Adipocyte (in vitro differentiated cells): Measurements from ENCODE around the gene CDKN2AIP.

ENCODE experiments used
- DNase-seq: peaks from one replicate; pipeline ENCODE4 v3.0.0-alpha.2; 2015; ENCODE audit warnings: low read depth
- H3K27me3 ChIP-seq: replicated peaks from 2 replicates; pipeline ENCODE4 v1.7.0; 2013; ENCODE audit warnings: mild to moderate bottlenecking, low read length, moderate library complexity; ENCODE audit not compliant: control insufficient read depth, insufficient read depth
- H3K36me3 ChIP-seq: 2 replicates; pipeline ENCODE4 v1.7.0; 2013; ENCODE audit warnings: low read length, mild to moderate bottlenecking, moderate library complexity; ENCODE audit not compliant: control insufficient read depth, insufficient read depth, severe bottlenecking
- H3K4me1 ChIP-seq: 2 replicates; pipeline ENCODE4 v1.7.0; 2013; ENCODE audit warnings: mild to moderate bottlenecking, low read length, moderate library complexity; ENCODE audit not compliant: control insufficient read depth, insufficient read depth
- H3K4me3 ChIP-seq: 2 replicates; pipeline ENCODE4 v1.7.0; 2013; ENCODE audit warnings: mild to moderate bottlenecking, low read length, moderate library complexity
- H3K9ac ChIP-seq: 2 replicates; pipeline ENCODE4 v1.7.0; 2013; ENCODE audit warnings: mild to moderate bottlenecking, low read length, moderate library complexity
- H3K9me3 ChIP-seq: 2 replicates; pipeline ENCODE4 v1.7.0; 2013; ENCODE audit warnings: mild to moderate bottlenecking, low read length, moderate library complexity; ENCODE audit not compliant: control insufficient read depth

Gene CDKN2AIP

GRCh38 chr4:183403486-183403885 is 41.0 kb upstream of the CDKN2AIP start:
- no peaks in the 10 kb centered on the region for H3K9me3 ChIP-seq
- no peak overlapping the region for H3K4me3 ChIP-seq
- H3K4me1 ChIP-seq: peaks cover under 1% of the 10 kb centered on the region
- no peak overlapping the region for H3K9ac ChIP-seq
- no peak for DNase-seq
- H3K36me3 ChIP-seq: no peaks in the 10 kb centered on the region
- H3K27me3 ChIP-seq: peaks cover 4% of the 10 kb centered on the region

- H3K4me3 ChIP-seq: no peak overlapping the region
- no peak for DNase-seq
- H3K9me3 ChIP-seq: no peaks in the 10 kb centered on the region
- no peaks in the 10 kb centered on the region for H3K36me3 ChIP-seq
- peaks cover 4% of the 10 kb centered on the region for H3K27me3 ChIP-seq
- no peaks in the 10 kb centered on the region for H3K4me1 ChIP-seq
- H3K9ac ChIP-seq: no peak overlapping the region
Measured at GRCh38 chr4:183403961-183404360, 40.5 kb upstream of the CDKN2AIP start.

DNA sequence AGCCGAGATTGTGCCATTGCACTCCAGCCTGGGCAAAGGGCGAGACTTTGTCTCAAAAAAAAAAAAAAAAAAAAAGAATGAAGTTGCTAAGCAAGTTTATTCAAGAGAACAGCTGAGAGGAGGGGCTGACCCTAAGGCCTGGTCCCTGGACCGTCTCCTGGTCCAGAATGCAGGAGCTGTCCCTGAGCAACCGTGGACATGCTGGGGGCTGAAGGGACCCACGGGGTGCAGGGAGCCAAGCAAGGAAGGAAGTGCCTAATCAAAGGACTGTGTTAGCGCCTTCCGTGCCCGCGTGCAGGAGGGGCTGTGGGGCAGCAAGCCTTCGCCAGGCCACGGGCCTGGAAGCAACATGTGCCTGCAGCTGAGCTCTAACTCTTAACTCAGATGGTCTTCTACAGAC is 39.1 kb upstream of the CDKN2AIP start:
- DNase-seq: no peak
- Histone ChIP-seq H3K4me3 (no peak overlapping the region), H3K9ac (no peak overlapping the region), H3K4me1 (no peaks in the 10 kb centered on the region), H3K27me3 (peaks cover 4% of the 10 kb centered on the region), H3K36me3 (no peaks in the 10 kb centered on the region), H3K9me3 (no peaks in the 10 kb centered on the region)

DNA sequence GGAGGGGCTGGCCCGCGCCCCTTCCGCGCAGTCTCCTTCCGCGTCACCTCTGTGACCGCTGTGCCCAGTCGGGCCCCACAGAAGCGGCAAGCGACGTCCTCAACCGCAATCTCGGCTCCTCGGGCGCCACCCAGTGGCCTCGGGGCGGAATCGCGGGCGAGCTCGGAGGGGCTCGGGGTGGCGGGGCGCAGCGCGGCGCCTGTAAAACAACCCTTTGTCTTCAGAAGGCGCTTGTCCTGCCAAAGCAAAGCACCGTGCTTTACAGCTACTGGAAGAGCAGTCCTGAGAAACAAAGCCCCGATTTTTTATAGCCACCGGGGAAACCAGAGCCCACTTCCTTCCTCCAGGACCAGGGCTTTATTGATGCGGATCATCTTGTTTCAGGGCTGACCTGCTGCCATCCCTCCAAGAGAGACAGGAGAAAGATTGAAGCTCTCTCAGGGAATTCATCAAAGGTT is 37.3 kb upstream of the CDKN2AIP start:
- Histone ChIP-seq H3K36me3 (no peaks in the 10 kb centered on the region), H3K9me3 (no peaks in the 10 kb centered on the region), H3K9ac (peak overlapping the region; percentile 62), H3K27me3 (peaks cover 4% of the 10 kb centered on the region), H3K4me1 (no peaks in the 10 kb centered on the region), H3K4me3 (peak overlapping the region; percentile 83)
- DNase-seq: peak; percentile 92

DNA sequence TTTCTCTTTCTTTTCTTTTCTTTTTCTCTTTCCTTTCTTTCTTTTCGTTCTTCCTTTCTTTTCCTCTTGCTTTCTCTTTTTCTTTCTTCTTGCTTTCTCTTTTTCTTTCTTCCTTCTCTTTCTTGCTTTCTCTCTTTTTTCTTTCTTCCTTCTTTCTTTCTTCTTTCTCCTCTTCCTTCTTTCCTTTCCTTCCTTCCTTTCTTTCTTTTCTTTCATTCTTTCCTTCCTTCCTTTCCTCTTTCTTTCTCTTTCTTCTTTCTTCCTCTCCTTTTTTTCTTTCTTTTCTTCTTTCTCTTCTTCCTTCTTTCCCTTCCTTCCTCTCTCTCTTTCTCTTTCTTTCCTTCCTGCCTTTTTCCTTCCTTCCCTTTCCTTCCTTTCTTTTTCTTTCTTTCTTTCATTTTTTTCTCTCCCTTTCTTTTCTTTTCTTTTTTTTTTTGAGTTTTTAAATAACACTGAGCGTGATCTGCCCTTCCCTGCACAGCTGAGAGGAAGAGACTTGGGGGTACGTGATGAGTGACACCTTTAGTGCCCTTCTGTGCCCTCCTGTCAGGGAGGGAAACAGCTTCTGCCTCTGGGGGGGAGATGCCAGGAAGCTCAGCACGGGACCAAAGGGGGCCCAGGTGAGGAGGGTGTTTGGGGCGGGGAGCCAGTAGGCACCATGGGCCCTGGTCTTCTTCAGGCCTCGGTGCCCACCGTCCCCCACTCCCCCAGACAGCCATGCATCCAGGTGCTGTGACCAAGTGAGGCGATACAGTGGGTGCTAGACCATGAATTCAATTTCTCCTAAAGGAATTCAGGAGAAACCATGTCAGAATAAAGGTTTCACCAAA is 36.6 kb upstream of the CDKN2AIP start:
- Histone ChIP-seq H3K27me3 (peaks cover 4% of the 10 kb centered on the region), H3K4me3 (peak overlapping the region; percentile 83), H3K9me3 (no peaks in the 10 kb centered on the region)

GRCh38 chr4:183408796-183409195 is 35.6 kb upstream of the CDKN2AIP start:
- Histone ChIP-seq H3K9me3 (no peaks in the 10 kb centered on the region), H3K36me3 (no peaks in the 10 kb centered on the region), H3K4me1 (no peaks in the 10 kb centered on the region), H3K27me3 (peaks cover 4% of the 10 kb centered on the region), H3K4me3 (no peak overlapping the region), H3K9ac (no peak overlapping the region)
- DNase-seq: no peak

More for the DNA sequence above, 36.6 kb upstream of the CDKN2AIP start:
- Histone ChIP-seq H3K36me3 (no peaks in the 10 kb centered on the region), H3K4me1 (no peaks in the 10 kb centered on the region), H3K9ac (peak overlapping the region; percentile 62)
- DNase-seq: no peak

DNA sequence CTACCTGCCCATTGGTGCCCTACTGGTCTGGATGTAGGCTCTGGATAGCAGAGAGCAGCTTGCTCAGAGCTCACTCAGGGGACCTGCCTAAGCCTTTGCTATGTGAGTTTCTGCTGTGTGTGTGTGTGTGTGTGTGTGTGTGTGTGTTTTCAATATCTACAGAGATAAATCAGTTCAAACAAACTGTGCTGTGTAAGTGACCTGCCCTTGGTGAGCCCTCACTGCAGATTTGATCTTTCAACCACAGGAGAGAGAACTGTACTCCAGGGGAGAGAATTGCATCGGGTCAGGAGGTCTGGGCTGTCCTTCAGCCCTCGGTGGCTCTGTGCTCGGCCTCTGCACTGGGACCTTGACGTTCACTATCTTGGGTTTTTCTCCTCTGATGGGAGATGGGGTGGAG is 35.0 kb upstream of the CDKN2AIP start:
- no peak for DNase-seq

GRCh38 chr4:183409934-183410333 is 34.5 kb upstream of the CDKN2AIP start:
- Histone ChIP-seq H3K27me3 (no peaks in the 10 kb centered on the region), H3K36me3 (no peaks in the 10 kb centered on the region), H3K9me3 (no peaks in the 10 kb centered on the region), H3K4me3 (no peak overlapping the region), H3K9ac (no peak overlapping the region), H3K4me1 (no peaks in the 10 kb centered on the region)
- no peak for DNase-seq

More for the DNA sequence above, 35.0 kb upstream of the CDKN2AIP start:
- H3K9me3 ChIP-seq: no peaks in the 10 kb centered on the region
- no peaks in the 10 kb centered on the region for H3K4me1 ChIP-seq
- peaks cover 1% of the 10 kb centered on the region for H3K27me3 ChIP-seq
- H3K9ac ChIP-seq: no peak overlapping the region
- no peaks in the 10 kb centered on the region for H3K36me3 ChIP-seq
- no peak overlapping the region for H3K4me3 ChIP-seq

DNA sequence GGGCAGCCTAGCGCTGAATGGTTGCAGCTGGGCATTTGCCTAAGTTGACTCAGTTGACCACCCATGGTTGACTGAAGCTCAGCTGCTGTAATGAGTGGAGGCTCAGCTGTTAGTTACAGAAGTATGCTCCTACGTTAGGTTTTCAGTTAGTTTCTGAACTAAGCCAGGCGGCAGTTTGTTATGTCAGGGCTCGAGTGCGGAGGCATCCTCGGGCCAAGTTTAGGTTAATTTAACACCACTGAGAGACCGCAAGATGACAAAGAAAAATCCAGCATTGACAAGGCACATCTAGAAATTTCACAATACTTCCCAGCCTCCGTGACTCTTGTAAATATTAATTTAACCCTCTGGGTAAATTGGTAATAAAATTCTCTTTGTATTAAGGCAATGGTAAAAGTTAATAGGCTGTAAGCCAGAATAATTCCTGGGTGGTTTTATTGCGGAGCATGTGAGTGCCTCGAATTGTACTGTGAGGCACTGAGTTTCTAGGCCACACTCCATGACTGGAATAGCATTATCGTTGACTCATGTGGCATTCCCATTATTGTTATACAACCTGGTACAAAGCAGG is 33.1 kb upstream of the CDKN2AIP start:
- Histone ChIP-seq H3K4me1 (no peaks in the 10 kb centered on the region), H3K36me3 (no peaks in the 10 kb centered on the region), H3K9ac (no peak overlapping the region), H3K9me3 (no peaks in the 10 kb centered on the region), H3K27me3 (no peaks in the 10 kb centered on the region), H3K4me3 (no peak overlapping the region)
- no peak for DNase-seq

- Histone ChIP-seq H3K9me3 (no peaks in the 10 kb centered on the region), H3K36me3 (no peaks in the 10 kb centered on the region), H3K4me1 (no peaks in the 10 kb centered on the region), H3K4me3 (no peak overlapping the region), H3K9ac (no peak overlapping the region), H3K27me3 (no peaks in the 10 kb centered on the region)
- DNase-seq: no peak
Measured at GRCh38 chr4:183412821-183413220, 31.6 kb upstream of the CDKN2AIP start.

GRCh38 chr4:183413234-183414200 is 30.9 kb upstream of the CDKN2AIP start:
- Histone ChIP-seq H3K4me3 (no peak overlapping the region), H3K27me3 (no peaks in the 10 kb centered on the region), H3K4me1 (no peaks in the 10 kb centered on the region), H3K36me3 (no peaks in the 10 kb centered on the region), H3K9ac (no peak overlapping the region), H3K9me3 (no peaks in the 10 kb centered on the region)
- no peak for DNase-seq
